ENCODE measurements around the gene PARVB. TPM values are rescaled to one million over a fixed set of nuclear protein-coding genes. Genes with fewer than 3 reads are reported as not detected.

Gene PARVB
- total RNA-seq, 1 donor from 2014 or later: 11.8 TPM

DNA sequence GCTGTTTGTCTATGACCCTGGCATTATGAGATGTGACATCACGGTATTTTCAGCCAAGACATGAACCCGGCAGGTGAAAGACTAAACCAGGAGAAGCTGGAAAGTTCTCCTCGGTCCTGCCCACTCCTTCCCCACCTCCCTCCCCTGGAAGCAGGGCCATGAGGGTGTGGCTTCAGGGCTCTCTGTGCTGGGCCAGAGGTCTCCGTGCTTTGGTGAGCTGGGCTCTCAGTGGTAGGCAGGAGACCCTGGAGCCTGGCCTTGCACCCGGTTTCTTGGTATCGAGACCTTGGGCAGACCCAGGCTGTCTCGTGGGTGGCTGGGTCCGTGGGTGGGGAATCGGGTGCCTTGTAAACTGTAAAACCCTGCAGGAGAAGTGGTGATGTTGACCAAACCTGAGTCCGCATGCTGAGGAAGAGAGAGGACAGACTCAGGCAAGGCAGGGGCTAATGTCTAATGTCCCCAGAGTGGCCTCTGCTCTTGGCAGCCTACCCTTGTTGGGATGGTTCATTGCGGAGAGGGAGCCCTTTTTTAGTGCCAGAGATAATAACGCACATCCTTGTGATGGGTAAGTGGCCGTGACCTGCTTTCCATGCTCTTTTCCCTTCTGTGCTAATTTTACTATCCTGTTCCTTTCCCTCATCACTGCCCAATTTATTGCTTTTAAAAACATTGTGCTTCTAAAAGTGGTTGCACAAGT lies 108.0 kb downstream of the PARVB start:
- DNase-seq (ENCODE audit: low spot score): no peak

DNA sequence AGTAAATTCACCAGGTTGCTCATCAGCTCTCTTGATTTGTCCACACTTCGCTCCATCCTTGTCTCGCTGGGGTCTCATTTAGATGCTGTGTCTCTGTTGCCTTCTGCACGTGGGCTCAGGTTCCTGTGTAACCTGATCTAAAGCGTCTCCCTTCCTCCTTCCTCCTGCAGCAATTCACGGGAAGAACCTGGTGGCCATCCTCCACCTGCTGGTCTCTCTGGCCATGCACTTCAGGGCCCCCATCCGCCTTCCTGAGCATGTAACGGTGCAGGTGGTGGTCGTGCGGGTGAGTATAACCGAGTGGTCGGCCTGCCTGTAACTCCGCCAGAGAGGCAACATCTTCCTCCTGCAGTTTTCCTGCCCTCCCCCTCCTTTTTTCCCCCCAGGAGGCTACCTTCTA lies 108.6 kb downstream of the PARVB start:
- DNase-seq (ENCODE audit: low spot score): no peak

DNA sequence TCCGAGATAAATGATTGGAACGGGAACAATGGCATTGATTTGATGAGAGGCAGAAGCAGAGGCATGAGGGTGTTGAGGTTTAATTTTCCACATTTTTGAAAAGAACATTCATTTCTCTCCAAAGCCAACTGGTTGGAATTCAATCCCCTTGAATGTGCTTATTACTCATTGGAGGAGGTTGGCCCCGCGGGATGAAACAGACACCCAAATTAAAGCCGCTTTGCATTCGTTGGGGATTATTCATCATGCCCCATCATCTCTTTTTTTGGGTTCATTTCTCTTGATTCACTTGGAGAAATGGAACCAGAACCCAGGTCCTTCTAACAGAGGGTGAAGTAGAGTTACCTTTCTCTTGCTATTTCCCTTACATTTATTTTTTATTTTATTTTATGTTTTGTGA lies 109.1 kb downstream of the PARVB start:
- DNase-seq (ENCODE audit: low spot score): no peak

DNA sequence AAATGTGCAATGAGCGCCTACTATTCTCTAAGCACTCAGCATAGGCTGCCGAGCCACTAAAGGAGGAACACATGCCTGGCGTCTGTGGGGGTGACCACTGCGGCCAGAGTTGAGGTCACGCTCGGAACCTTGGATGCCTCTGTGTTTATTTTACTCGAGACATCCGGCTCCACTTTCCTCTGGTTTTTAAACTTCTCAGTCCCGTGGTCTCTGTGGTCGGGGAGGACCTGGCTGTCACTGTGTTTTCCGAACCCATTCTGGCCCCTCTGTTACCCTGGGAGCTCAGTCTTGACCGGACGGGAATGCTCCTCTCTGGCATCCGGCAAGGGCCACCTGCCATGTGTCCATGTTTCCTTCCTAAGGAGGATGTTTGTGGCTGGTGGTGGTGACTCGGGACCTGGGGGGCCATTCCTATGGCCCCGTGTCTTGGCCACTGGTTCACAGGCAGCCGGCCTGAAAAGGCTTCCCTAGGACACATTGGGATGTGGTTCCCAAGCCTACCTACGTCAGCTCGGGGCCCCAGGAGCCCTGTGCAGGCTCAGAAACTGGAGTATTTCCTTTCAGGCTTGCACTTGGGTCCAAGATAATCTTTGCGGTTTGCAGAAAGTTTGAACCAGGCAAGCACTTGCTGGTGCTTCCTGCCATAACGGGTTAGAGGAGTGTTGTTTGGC lies 109.9 kb downstream of the PARVB start:
- DNase-seq (ENCODE audit: low spot score): no peak

DNA sequence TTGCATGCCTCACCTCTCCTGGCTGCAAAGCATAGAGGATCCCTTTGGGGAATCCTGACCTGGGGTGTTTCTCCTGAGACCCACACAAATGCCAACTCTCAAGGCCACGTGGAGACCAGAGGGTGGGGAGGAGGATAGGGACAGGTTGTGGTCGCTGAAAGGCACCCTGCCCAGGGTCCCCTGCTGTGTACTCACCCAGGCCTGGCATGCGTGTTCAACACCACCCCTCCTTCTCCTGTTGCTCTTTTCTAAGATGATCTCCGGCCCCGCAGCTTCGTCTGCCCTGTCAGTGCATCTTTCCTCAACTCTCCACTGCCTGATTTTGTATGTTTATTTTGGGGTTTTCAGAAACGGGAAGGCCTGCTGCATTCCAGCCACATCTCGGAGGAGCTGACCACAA lies 112.0 kb downstream of the PARVB start:
- DNase-seq (ENCODE audit: low spot score): no peak

DNA sequence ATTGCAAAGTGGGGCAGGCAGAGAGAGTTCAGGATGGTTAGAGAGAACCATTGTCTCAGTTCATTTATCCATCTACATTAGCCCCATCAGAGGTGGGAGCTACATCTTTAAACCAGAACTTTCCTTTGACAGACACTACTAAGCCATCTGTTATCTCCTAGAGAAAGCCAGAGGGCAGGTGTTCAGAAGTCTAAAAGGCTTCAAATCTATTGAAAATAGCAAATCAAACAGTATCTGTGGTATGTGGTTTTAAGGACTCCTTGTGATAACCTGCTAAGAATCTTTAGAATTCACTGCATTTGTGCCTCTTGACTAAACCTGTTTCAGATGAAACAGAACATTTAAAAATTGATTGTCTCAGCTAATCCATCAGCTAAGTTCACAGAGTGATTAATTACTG lies 112.7 kb downstream of the PARVB start:
- DNase-seq (ENCODE audit: low spot score): no peak

DNA sequence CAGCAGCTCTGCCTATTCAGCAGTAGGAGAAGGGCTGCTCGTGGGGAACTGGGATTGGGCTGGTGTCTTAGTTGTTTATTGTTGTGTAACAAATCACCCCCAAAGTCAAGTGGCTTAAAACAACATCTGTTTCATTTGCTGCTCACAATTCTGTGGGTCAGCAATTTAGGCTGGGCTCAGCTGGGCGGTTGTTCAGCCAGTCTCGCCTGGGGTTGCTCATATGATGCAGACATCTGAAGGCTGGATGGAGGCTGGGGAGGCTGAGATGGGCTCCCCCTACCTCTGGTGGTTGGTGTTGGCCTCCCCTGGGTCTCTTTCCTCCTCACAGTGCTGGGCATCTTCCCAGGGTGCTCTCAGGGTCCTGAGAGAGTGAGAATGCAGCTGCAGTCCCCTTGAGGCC lies 113.3 kb downstream of the PARVB start:
- no peak for DNase-seq (ENCODE audit: low spot score)

DNA sequence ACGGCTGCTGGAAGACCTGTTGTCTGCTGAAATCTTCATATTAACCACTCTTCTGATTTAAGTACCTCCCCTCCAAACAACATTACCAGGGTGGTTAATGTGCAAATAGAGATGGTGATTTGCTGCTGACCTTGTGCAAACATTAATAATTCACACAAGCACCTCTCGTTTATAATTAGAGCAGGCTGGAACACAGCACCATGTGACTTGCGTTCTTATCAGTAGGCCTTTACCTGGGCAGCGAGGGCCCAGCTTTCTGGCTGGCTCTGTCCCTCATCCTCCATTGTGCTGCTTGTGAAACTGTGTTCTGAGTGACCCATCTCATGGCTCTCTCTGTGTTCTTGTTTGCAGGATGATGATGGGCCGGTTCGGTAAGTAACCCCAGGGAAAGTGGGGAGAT lies 115.7 kb downstream of the PARVB start:
- no peak for DNase-seq (ENCODE audit: low spot score)

DNA sequence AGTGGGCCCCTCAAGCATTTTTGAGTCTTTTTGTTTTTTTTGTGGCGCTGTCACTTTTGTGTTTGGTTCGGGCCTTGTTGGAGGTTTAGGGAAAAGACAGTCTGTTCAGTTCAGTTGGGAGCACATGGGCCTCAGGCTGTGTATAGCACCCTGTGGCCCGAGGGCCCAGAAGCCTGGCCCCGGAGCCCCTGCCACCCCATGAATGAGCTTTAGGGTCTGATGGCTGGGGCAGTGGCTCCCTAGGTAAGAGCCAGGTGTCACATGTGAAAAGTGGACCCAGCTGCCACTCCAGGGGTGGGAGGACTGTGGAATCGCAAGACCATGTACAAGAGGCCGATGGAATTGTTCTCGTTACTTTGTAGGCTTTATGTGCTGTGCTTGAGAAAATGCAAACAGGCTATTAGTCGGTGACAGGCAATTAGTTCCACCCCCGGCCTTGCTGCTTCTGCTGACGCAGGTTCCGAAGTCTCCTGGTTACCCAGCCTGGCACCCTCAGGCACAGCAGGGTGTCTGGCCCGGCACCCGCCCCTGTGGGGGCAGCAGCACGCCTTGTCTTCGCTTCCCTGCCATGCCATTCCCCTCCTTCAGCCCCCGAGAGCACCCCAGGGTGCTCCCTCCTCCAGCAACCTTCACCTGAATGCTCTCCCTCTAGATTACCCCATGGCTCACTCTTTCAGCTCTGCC lies 118.5 kb downstream of the PARVB start:
- no peak for DNase-seq (ENCODE audit: low spot score)

DNA sequence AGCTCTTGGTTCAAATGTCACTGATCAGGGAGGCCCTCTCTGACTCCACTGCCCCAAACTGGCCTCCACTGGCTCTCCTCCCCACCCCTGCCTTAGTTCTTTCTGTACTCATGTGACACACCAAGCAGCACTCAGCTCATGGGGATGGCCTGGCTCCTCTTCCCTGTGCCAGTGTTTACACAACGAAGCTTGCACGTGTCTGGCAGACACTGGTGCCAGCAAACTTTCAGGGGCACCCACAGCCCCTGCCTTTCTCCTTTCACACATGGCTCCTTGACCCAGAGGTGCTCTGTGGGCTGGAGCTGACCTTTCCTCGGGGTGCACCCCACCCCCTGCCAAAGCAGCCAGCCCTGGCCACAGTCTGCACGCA lies 119.0 kb downstream of the PARVB start:
- no peak for DNase-seq (ENCODE audit: low spot score)

DNA sequence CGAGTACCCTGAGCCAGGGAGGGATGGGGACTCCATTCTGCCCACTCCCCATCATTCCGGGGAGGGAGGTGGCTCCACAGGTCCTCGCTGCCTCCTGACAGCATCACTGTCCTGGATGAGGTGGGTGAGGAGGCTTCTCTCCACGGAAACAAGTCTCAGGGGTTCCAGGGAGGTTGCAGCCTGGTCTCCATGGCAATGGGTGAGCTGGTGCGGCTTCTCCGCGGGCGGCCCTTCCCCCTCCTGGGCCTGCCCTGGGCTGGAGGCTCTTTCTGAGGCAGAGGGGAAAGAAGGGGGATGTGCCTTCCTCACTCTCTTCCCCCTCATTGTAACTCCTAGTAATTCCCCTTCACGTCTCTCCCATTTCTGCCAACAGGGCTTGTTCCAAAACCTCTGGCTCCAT lies 119.5 kb downstream of the PARVB start:
- no peak for DNase-seq (ENCODE audit: low spot score)

DNA sequence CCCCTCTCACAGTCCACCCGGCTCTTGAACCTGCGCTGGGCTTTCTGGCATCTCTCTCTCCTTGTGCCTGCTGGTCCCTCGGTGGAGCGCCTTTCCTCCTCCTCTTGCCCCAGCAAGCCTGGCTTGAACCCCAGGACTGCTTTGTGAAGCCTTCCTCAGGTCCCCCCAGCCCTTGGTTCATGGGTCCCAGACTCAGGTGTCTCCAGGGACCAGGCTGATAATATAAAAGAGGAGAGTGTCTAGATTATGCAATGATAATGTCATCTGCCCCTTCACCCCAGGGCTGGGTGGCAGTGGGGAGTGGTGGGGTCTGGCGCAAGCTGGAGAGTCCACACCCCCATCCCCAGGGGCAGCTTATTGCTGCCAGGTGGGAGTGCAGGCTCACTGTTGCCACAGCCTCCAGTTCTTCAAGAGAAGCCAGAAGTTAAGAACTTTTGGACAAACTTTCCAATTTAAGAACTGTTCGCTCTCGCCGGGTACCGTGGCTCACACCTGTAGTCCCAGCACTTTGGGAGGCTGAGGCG lies 120.0 kb downstream of the PARVB start:
- no peak for DNase-seq (ENCODE audit: low spot score)

DNA sequence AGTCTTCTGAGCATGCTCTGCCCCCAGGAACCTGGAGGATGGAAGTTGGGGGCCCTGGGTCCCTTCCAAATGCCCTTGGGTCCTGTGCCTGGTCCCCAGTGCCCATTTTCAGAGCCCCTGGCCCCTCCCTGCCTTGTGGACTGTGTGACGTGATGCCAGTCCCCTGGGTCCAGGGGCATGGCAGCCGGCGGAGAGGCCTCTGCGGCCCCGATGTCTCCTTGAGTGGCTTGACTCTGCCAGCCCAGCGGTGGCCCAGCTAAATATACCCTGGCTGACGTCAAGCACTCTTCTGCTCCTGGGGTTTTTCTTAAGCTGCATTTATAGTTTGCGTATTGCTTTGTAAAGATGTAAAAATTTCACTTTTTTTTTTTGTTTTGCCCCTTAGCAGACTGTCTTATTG lies 121.4 kb downstream of the PARVB start:
- peak; percentile 28 for DNase-seq (ENCODE audit: low spot score)

DNA sequence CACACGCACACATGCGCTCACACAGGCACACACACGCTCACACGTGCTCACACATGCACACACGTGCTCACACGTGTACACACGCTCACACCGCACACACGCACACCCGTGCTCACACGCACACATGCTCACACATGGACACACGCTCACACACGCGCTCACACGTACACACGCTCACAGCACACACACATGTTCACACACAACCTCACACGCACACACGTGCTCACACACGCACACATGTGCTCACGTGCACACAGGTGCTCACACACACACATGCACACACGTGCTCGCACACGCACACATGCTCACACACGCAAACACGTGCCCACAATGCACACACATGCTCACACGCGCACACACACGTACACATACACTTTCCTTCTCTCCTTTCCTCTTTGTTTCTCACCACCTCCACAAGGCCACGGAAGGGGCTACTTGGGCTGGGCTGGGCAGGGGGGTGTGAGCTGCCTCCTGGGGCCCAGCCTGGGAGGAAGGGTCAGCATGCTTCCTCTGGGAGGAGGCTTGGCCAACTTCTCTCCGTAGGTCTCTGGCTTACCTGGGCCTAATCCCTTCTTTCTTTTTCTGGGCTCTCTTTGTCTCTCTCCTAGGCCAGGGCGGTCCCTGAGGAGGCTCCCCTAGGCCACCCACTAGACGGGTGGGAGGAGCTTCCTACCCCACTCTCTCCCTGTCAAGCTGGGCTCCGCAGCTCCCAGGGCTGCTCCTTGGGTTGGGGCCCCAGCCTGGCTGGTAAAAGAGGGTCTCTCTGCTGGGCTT lies 122.2 kb downstream of the PARVB start:
- DNase-seq (ENCODE audit: low spot score): no peak

DNA sequence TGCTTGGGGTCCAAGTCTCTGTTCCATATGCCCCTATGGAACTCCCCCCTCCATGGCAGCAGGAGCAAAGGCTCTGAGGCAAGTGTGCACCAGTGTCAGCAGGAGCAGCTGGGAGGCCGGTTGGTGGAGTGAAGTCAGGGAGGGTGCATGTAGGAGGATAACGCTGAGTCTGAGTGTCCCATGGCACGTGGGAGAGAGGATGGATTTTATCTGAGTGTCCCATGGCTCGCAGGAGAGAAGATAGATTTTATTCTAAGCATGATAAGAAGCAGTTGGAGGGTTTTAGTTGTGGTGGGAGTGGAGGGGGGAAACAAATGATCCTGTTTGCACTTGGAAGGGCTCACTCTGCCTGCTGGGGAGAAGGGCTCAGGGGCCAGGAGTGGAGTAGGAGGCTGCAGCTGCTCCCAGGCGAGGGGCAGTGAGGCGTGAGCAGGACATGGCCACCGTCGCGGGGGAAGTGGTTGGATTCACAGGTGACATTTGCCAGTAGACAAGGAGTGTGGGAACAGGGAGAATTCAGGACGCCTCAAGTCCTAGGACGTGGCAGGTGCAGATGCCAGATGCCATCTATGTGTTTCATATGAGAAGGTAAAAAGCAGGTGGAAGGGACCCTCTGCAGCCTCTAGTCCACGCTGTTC lies 123.0 kb downstream of the PARVB start:
- DNase-seq (ENCODE audit: low spot score): no peak

DNA sequence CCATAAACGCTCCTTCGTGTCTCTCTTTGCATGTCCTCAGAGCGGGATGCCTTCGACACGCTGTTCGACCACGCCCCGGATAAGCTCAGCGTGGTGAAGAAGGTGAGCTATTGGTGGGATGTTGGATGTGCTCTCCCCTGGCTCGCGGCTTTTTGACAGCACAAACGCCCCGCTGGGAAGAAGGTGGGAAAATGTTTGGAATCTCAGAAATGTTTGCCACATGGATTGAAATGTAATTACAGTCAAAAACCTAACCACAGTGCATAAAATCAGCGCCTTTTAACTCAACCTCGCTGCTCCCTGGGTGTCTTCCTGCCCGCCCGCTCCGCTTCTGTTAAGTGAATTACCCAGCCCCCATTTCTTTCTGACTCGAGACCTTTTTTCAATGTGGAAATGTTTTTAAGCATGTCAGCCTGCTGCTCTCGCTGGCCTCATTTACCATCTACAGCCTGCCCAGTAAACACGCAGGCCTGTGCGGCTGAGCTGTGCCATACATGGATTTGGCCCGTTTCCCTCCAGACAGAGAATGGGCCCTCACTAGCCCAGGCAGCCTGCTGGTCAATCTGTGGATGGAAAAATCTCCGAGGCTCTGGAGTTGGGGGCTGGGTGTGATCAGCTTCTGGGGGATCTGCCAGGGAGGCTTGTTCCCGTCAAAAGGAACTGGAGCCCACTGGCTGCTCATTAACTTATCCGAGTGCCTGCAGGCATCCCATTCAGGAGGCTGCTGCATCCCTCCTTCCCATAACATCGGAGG lies 123.9 kb downstream of the PARVB start:
- DNase-seq (ENCODE audit: low spot score): peak; percentile 68

DNA sequence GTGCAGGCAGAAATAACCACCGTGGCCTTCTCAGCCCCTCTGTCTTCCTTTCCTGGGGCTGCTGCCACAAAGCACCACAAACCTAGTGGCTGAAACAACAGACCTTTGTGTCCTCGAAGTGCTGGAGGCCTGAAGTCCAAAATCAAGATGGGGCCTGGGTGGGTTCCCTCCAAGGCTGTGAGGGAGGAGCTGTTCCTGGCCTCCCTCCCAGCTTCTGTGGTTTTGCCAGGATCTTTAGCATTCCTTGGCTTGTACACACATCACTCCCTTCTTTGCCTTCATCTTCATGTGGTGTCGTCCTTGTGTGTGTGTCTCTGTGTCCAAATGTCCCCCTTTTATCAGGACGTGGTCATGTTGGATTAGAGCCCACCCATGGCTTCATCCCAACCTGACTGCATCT lies 127.6 kb downstream of the PARVB start:
- DNase-seq (ENCODE audit: low spot score): no peak

DNA sequence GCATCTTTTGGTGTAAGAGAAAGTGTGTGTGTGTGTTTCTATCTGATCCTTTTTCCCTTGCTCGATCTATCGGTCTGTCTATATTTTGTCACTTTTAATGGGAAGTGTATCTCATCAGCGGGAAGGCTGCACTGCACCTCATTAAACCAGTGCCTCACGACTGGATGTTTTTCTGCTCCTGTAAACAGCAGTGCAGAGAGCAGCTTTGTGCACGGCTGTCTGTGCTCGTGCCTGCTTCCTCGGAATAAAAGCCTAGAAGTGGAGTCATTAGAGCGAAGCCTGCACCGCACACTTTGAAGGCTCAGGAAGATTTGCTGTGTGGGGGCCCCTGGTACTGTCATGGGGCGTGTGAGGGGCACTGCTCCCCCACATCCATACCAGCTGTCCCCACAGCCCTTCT lies 129.6 kb downstream of the PARVB start:
- no peak for DNase-seq (ENCODE audit: low spot score)

DNA sequence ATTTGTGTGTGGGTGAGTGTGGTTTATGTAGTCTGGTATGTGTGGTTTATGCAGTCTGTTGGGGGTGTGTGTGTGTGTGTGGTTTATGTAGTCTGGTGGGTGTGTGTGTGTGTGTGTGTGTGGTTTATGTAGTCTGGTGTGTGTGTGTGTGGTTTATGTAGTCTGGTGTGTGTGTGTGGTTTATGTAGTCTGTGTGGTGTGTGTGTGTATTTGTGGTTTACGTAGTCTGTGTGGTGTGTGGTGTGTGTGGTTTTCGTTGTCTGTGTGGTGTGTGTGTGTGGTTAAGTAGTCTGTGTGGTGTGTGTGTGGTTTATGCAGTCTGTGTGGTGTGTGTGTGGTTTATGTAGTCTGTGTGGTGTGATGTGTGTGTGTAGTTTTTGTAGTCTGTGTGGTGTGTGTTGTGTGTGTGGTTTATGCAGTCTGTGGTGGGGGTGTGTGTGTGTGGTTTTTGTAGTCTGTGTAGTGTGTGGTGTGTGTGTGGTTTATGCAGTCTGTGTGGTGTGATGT lies 130.4 kb downstream of the PARVB start:
- DNase-seq (ENCODE audit: low spot score): no peak

DNA sequence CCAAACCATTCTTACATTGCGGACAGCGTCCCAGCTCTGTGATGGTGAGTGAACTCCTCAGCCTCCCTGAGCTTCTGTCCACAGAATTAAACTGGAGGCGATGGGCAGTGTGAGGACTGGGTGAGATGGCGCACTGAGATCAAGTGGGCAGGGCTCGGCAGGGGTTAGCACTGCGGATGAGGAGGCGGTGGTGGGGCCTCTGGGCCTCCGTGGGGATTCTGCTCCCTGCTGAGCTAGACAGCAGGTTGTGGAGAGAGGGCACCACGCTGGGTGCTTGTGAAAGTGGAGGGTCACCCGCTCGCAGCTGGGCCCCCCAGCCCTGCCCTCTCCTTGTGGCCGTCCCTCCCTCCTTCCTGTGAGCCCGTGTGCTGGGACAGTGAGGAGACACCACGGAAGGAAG lies 131.0 kb downstream of the PARVB start:
- DNase-seq (ENCODE audit: low spot score): no peak
